ES-I3 (cell line): ENCODE results near the gene BTBD18.
"Not testable (repeated sequence)": the region's sequence is repeated elsewhere in the genome, so short reads cannot be mapped to it uniquely, and the experiment has no call there.

Experiments used
- H3K36me3 ChIP-seq: 2 replicates; pipeline ENCODE4 v1.6.1; 2013; ENCODE audit warnings: mild to moderate bottlenecking, low read length, control low read depth, moderate library complexity; ENCODE audit not compliant: insufficient read depth
- H3K4me1 ChIP-seq: 2 replicates; pipeline ENCODE4 v1.6.1; 2013; ENCODE audit warnings: mild to moderate bottlenecking, control low read depth, low read length; ENCODE audit not compliant: insufficient read depth
- H3K9ac ChIP-seq: 2 replicates; pipeline ENCODE4 v1.6.1; 2013; ENCODE audit warnings: low read depth, mild to moderate bottlenecking, low read length, moderate library complexity
- H3K9me3 ChIP-seq: 2 replicates; pipeline ENCODE4 v1.6.1; 2013; ENCODE audit warnings: mild to moderate bottlenecking, low read length, moderate library complexity; ENCODE audit not compliant: control insufficient read depth, insufficient read depth

Gene BTBD18

DNA sequence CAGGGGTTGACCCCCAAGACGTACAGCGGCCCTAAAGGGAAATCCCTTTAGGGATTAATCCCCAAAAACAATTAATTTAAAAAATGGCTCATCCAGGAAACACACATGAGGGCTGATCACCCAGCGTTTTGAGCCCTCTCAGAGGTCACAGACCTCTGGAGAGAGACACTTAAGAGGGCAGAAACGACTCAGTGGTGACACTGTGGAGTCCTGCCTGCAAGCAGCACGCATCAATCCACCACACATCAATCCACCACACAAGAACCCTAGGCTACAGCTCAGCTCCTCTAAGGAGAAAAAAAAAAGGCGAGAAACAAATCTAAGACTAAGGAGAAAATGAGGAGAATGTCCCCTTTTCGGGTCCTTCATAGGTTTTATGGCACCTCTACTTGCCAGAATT is 22.8 kb downstream of the BTBD18 start:
- peaks cover 9% of the 10 kb centered on the region for H3K4me1 ChIP-seq
- H3K36me3 ChIP-seq = no peaks in the 10 kb centered on the region
- H3K9me3 ChIP-seq = no peaks in the 10 kb centered on the region
- H3K9ac ChIP-seq = no peak overlapping the region

- H3K9ac ChIP-seq = no peak overlapping the region
- no peaks in the 10 kb centered on the region for H3K9me3 ChIP-seq
- no peaks in the 10 kb centered on the region for H3K36me3 ChIP-seq
- H3K4me1 ChIP-seq = peaks cover 9% of the 10 kb centered on the region
Measured at GRCh38 chr11:57727185-57727584, 24.4 kb downstream of the BTBD18 start.

DNA sequence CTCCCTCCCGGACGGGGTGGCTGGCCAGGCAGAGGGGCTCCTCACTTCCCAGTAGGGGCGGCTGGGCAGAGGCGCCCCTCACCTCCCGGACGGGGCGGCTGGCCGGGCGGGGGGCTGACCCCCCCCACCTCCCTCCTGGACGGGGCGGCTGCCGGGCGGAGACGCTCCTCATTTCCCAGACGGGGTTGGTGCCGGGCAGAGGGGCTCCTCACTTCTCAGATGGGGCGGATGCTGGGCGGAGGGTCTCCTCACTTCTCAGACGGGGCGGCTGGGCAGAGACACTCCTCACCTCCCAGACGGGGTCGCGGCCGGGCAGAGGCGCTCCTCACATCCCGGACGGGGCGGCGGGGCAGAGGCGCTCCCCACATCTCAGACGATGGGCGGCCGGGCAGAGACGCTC is 34.9 kb downstream of the BTBD18 start:
- not testable (repeated sequence) for H3K36me3 ChIP-seq, H3K4me1 ChIP-seq, H3K9ac ChIP-seq, H3K9me3 ChIP-seq

GRCh38 chr11:57713835-57714234 is 37.8 kb downstream of the BTBD18 start:
- Histone ChIP-seq H3K9me3 (no peaks in the 10 kb centered on the region), H3K4me1 (peaks cover 11% of the 10 kb centered on the region; the same call in 1 of the 2 replicates), H3K9ac (peak overlapping the region; percentile 76), H3K36me3 (no peaks in the 10 kb centered on the region; the same call in 1 of the 2 replicates)

DNA sequence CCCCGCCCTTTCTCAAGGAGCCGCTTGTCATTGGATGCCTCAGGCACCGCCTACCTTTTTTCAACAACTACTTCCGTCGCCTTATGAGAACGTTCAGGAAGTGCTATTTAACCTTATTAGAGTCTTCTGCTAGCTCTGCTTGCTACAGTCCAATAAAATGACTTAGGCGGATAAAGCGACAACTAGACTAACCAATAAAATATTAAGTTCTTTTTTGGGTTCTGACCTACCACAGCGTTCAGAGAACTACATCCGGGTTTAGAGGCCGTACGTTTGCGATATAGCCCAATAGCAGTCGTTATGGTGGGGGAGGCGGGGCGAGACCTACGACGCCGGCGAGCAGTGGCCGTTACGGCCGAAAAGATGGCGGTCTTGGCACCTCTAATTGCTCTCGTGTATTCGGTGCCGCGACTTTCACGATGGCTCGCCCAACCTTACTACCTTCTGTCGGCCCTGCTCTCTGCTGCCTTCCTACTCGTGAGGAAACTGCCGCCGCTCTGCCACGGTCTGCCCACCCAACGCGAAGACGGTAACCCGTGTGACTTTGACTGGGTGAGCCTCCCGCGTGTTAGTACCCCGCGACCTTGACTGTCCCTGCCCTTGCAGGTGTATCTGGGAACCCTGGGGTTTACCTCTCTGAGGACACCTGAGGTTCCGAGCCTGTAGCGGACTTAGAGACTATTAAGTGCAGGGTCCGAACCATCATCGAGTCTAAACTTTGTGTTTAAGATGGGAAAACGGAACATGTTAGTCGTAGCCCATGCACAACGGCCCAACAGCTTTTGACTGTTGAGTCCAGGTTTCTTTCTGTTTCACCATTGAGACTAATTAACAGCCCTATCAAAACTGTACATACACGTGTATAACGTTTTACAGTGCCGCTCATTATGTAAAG is 39.1 kb downstream of the BTBD18 start, which contains the start of gene TMX2:
Gene TMX2, plus strand, starts transcription at position 338 of the 895 bp plus-strand sequence. Its CDS starts 26 bp downstream, at position 364.
- peak within 1 kb of the TSS; percentile 76 for H3K9ac ChIP-seq
- peaks cover 11% of the 10 kb centered on the region; the same call in 1 of the 2 replicates for H3K4me1 ChIP-seq
- H3K9me3 ChIP-seq = no peaks in the 10 kb centered on the region
- no peaks in the 10 kb centered on the region for H3K36me3 ChIP-seq

DNA sequence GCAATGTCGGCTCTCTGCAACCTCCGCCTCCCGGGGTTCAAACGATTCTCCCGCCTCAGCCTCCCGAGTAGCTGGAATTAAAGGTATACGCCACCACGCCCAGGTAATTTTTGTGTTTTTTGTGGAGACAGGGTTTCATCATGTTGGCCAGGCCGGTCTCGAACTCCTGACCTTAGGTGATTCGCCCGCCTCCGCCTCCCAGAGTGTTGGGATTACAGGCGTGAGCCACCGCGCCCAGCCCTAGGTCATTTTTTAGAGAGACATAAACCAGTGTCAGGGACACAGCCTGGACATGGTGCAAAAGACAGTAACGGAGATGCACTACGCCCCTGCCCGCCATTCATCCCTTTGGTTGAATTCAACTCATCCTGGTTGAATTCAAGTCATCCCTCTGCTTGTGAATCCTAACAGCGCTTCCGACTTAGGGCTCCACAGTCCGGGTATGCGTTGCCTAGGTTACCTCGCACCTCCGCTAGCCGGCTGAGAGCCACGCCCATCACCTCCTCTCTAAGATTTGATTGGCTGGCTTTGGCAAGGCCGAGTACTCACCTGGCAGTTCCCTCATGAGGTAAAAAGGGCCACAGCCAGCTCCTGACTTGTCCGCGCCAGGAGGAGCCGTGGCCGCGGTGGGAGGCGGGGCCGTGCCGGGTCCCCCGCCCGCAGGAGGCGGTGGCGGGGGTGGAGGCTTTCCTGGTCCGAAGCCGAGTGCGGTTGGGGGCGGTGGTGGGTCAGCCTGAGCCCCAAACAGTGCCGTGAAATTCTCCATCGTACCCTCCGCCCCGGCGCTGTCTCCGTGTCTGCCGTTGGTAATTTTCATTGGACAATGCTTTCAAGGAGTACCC is 40.0 kb downstream of the BTBD18 start, which contains the start of gene MED19:
Gene MED19, minus strand, starts transcription at position 802 of the 842 bp plus-strand sequence. Its CDS starts 36 bp downstream, at position 766.
- Histone ChIP-seq H3K4me1 (peaks cover 11% of the 10 kb centered on the region; the same call in 1 of the 2 replicates), H3K9ac (peak within 1 kb of the TSS; percentile 76), H3K36me3 (no peaks in the 10 kb centered on the region), H3K9me3 (no peaks in the 10 kb centered on the region)

DNA sequence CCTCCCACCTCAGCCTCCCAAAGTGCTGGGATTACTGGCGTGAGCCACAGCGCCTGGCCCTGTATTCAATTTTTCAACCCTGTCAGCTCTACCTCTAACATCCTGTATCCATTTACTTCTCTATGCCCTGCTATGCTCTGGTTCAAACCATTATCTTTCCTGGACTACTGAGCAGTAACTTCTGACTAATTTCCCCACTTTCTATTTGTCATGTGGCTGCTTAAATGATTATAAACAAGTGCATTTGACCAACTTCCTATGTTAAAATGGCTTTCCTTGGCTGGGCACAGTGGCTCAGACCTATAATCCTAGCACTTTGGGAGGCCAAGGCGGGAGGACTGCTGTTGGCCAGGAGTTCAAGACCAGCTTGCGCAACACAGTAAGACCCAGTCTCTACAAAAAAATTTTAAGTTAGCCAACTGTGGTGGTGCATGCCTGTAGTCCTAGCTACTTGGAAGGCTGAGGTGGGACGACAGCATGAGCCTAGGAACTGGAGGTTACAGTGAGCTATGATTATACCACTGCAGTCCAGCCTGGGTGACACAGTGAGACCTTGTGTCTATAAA is 41.7 kb downstream of the BTBD18 start:
- Histone ChIP-seq H3K36me3 (no peaks in the 10 kb centered on the region), H3K4me1 (peaks cover 11% of the 10 kb centered on the region; the same call in 1 of the 2 replicates), H3K9me3 (no peaks in the 10 kb centered on the region), H3K9ac (no peak overlapping the region)

DNA sequence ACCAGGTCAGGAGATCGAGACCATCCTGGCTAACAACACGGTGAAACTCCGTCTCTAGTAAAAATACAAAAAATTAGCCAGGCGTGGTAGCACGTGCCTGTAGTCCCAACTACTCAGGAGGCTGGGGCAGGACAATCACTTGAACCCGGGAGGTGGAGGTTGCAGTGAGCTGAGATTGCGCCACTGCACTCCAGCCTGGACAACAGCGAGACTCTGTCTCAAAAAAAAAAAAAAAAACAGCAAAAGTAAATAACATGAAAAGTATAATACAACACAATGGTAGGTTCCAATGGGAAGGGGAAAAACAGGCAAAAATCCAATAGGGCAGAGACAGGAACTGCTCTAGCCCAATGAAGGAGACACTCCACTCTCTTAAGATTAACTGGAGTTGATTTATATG is 46.2 kb downstream of the BTBD18 start:
- H3K9ac ChIP-seq, H3K9me3 ChIP-seq, H3K36me3 ChIP-seq, H3K4me1 ChIP-seq: not testable (repeated sequence)

- Histone ChIP-seq H3K36me3 (peaks cover 10% of the 10 kb centered on the region), H3K9ac (no peak overlapping the region), H3K4me1 (no peaks in the 10 kb centered on the region), H3K9me3 (no peaks in the 10 kb centered on the region)
Measured at GRCh38 chr11:57704932-57705331, 46.7 kb downstream of the BTBD18 start.

DNA sequence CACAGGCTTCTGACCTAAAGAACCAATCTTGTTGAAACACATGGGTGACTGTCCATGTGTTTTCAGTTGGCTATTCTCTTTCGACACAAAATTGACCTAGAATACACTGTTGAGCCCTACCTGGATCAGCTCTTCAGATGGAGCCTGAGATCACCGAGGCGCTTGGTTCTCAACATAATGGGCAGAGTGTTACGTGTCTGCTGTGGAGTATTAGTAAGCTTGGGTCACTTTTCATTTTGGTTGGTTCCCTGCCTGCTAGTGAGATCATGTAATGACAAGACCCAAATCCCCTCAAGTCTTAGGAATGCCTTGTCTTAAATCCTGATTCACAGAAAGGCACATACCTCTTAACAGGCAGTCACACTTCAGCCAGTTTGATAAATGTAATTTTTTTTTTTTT is 48.3 kb downstream of the BTBD18 start:
- peaks cover 21% of the 10 kb centered on the region for H3K36me3 ChIP-seq
- H3K9ac ChIP-seq = no peak overlapping the region
- H3K9me3 ChIP-seq = no peaks in the 10 kb centered on the region
- no peaks in the 10 kb centered on the region for H3K4me1 ChIP-seq

DNA sequence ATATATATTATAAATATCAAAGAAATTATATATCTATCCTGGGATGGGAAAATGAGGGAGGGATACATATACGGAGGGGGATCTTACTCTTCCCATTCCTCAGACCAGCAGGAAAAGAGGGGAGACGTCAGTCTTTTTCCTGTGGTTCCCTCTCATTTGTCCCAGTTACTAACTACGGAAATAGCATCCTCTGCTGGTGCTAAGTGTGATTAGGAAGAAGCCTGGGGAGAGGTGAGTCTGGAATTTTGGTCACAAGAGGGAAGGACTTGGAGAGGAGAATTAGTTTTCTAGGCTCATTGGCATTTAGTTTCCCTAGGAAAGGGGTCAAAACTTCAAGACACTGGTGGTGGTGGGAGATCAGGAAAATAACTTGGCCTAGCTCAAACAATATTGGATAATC is 51.2 kb downstream of the BTBD18 start:
- Histone ChIP-seq H3K9ac (no peak overlapping the region), H3K36me3 (peaks cover 29% of the 10 kb centered on the region), H3K9me3 (no peaks in the 10 kb centered on the region), H3K4me1 (no peaks in the 10 kb centered on the region)

GRCh38 chr11:57699813-57700212 is 51.8 kb downstream of the BTBD18 start:
- Histone ChIP-seq H3K9ac (no peak overlapping the region), H3K4me1 (no peaks in the 10 kb centered on the region), H3K9me3 (no peaks in the 10 kb centered on the region), H3K36me3 (peaks cover 30% of the 10 kb centered on the region)

DNA sequence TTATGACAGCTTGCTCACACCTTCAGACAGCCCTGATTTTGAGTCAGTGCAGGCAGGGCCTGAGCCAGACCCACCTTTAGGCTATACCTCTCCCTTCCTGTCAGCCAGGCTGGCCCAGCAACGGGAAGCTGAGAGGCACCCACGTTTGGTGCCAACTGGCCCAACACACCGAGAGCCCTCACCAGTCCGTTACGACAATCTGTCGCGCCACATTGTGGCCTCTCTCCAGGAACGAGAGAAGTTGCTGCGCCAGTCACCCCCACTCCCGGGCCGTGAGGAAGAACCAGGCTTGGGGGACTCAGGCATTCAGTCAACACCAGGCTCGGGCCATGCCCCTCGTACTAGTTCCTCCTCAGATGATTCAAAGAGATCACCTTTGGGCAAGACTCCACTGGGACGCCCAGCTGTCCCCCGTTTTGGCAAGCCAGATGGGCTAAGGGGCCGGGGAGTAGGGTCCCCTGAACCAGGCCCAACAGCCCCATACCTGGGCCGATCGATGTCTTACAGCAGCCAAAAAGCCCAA is 52.7 kb downstream of the BTBD18 start:
- no peaks in the 10 kb centered on the region for H3K9me3 ChIP-seq
- peaks cover 35% of the 10 kb centered on the region for H3K36me3 ChIP-seq
- no peak overlapping the region for H3K9ac ChIP-seq
- H3K4me1 ChIP-seq = no peaks in the 10 kb centered on the region
